Endothelial cell of umbilical vein (primary cell): ENCODE results near the gene CYB561A3. TPM values are rescaled to one million over a fixed set of nuclear protein-coding genes. Genes with fewer than 3 reads are reported as not detected.

Experiments used
- BruUV-seq: library from RNA; stranded (reverse); fragments of 400-500 nt; replicated peaks from 2 replicates; lab custom pipeline; 2021; lab: Mats Ljungman, UMichigan
- CTCF ChIA-PET: fragments of 300-600, 350-600 bp; sonication (Branson Sonifier 250); formaldehyde crosslinking; loops from one replicate; lab custom pipeline; 2021; ENCODE audit warnings: antibody characterized with exemption, inconsistent platforms; lab: Charles Lee
- POLR2A ChIA-PET: fragments of 300-600, 350-600 bp; sonication (Branson Sonifier 250); formaldehyde crosslinking; loops from one replicate; lab custom pipeline; 2021; ENCODE audit warnings: antibody characterized with exemption, inconsistent platforms; lab: Charles Lee
- DNase-seq: peaks from one replicate; pipeline ENCODE4 v3.0.0-alpha.2; 2011; ENCODE audit warnings: low read depth, low spot score
- FAIRE-seq: peaks from 2 replicates; lab custom pipeline; 2011; peaks lifted over from hg19 to GRCh38; lab: Jason Lieb, UNC
- H2AFZ ChIP-seq: 2 replicates; pipeline ENCODE4 v1.6.0; 2012; ENCODE audit warnings: low read depth, low read length, control low read depth, inconsistent platforms
- H3K27ac ChIP-seq: 2 replicates; pipeline ENCODE4 v1.5.1; 2011; ENCODE audit warnings: low read depth, mild to moderate bottlenecking, control low read depth, low read length, moderate library complexity; ENCODE audit not compliant: insufficient read depth
- H3K27me3 ChIP-seq, 2 experiments: 2 replicates each; pipeline versions ENCODE4 v1.6.0 to v1.6.1; 2011; ENCODE audit warnings: low read length in 2 of 2, mixed read lengths in 1 of 2; ENCODE audit not compliant: control insufficient read depth in 2 of 2, insufficient read depth in 2 of 2
- H3K36me3 ChIP-seq, 2 experiments: 2 replicates in 1 of 2; 3 replicates in 1 of 2; pipeline ENCODE4 v1.5.1; 2011; ENCODE audit warnings: low read length in 2 of 2, mild to moderate bottlenecking in 1 of 2, moderate library complexity in 1 of 2; ENCODE audit not compliant: control insufficient read depth in 2 of 2, insufficient read depth in 2 of 2; ENCODE audit errors: extremely low read depth in 1 of 2
- H3K4me1 ChIP-seq: 3 replicates; pipeline ENCODE4 v1.5.1; 2011; ENCODE audit warnings: mild to moderate bottlenecking, low read length; ENCODE audit not compliant: control insufficient read depth, insufficient read depth; ENCODE audit errors: extremely low read depth
- H3K4me2 ChIP-seq: 2 replicates; pipeline ENCODE4 v1.6.1; 2011; ENCODE audit warnings: low read length, control low read depth, mixed read lengths; ENCODE audit not compliant: insufficient read depth
- H3K4me3 ChIP-seq, 3 experiments: fragments of 200-600 bp in 1 of 3; sonication (generic), shearing (Covaris generic) in 1 of 3; replicated peaks in 1 of 3; 2 replicates each; pipeline ENCODE4 v1.5.1; 2011 to 2016; ENCODE audit warnings: control low read depth in 3 of 3, low read length in 3 of 3, mild to moderate bottlenecking in 2 of 3, inconsistent platforms in 1 of 3, low read depth in 1 of 3, moderate library complexity in 1 of 3; ENCODE audit not compliant: insufficient read depth in 1 of 3
- H3K79me2 ChIP-seq: 2 replicates; pipeline ENCODE4 v1.6.0; 2012; ENCODE audit warnings: low read length, inconsistent platforms; ENCODE audit not compliant: control insufficient read depth, insufficient read depth
- H3K9ac ChIP-seq: replicated peaks from 2 replicates; pipeline ENCODE3; 2011; ENCODE audit warnings: low read length, control low read depth; ENCODE audit not compliant: insufficient read depth; ENCODE audit errors: extremely low read depth
- H3K9me1 ChIP-seq: replicated peaks from 3 replicates; pipeline ENCODE4 v1.6.0; 2011; ENCODE audit warnings: mild to moderate bottlenecking, low read length; ENCODE audit not compliant: control insufficient read depth, insufficient read depth; ENCODE audit errors: extremely low read depth
- H3K9me3 ChIP-seq: replicated peaks from 2 replicates; pipeline ENCODE4 v1.5.1; 2012; ENCODE audit warnings: low read length, inconsistent platforms; ENCODE audit not compliant: control insufficient read depth, insufficient read depth
- H4K20me1 ChIP-seq: replicated peaks from 2 replicates; pipeline ENCODE3; 2011; ENCODE audit warnings: mild to moderate bottlenecking, low read length; ENCODE audit not compliant: control insufficient read depth, insufficient read depth; ENCODE audit errors: extremely low read depth
- GATA2 ChIP-seq: IDR thresholded peaks from 2 replicates; pipeline ENCODE4 v1.7.0; 2011; ENCODE audit warnings: low read depth, mild to moderate bottlenecking, moderate library complexity, mixed read lengths, low read length; ENCODE audit not compliant: insufficient read length, insufficient read depth
- JUN ChIP-seq: IDR thresholded peaks from 2 replicates; pipeline ENCODE4 v1.6.1; 2011; ENCODE audit warnings: borderline replicate concordance, low read depth; ENCODE audit not compliant: insufficient read length, insufficient read depth
- dilution Hi-C: fragments of 300-500 bp; cut with MboI; formaldehyde crosslinking; loops from one replicate; pipeline ENCODE4 v1.15.0; 2019; ENCODE audit warnings: low sequenced_read_pairs; ENCODE audit not compliant: extremely low pct_ligation_motif_present
- intact Hi-C: fragments of 100-400 bp; cut with micrococcal nuclease; formaldehyde crosslinking; loops from one replicate; pipeline ENCODE4 v1.10.0; 2022
- polyA plus RNA-seq, 4 experiments: library from polyadenylated mRNA; depleted of rRNA in 3 of 4; stranded (reverse) in 3 of 4; unstranded in 1 of 4; fragments of >200 nt; gene quantifications; 2 replicates each; pipeline versions ENCODE4 v1.2.1 to v1.2.3, GENCODE V29; 2011 to 2012; ENCODE audit warnings: missing spikeins in 1 of 4
- total RNA-seq: library from RNA; stranded (reverse); gene quantifications from 2 replicates; pipeline ENCODE4 v1.2.3, GENCODE V29; 2021
- TF ChIP-seq, protein P1 (sequence below), 2 donors: IDR thresholded peaks; 1 replicate in 1 of 2; 2 replicates in 1 of 2; pipeline ENCODE4 v1.5.1; 2011; ENCODE audit warnings: low read length in 2 of 2, mild to moderate bottlenecking in 2 of 2, moderate library complexity in 2 of 2, control low read depth in 1 of 2, inconsistent platforms in 1 of 2, low read depth in 1 of 2; ENCODE audit not compliant: insufficient read depth in 1 of 2; ENCODE audit errors: extremely low read depth in 1 of 2

The CYB561A3 gene
- total and polyA plus RNA-seq, 2 donors (not counting 3 experiments of a cell fraction or from before 2014, with no cell fraction given): 41.6 to 103 TPM

DNA sequence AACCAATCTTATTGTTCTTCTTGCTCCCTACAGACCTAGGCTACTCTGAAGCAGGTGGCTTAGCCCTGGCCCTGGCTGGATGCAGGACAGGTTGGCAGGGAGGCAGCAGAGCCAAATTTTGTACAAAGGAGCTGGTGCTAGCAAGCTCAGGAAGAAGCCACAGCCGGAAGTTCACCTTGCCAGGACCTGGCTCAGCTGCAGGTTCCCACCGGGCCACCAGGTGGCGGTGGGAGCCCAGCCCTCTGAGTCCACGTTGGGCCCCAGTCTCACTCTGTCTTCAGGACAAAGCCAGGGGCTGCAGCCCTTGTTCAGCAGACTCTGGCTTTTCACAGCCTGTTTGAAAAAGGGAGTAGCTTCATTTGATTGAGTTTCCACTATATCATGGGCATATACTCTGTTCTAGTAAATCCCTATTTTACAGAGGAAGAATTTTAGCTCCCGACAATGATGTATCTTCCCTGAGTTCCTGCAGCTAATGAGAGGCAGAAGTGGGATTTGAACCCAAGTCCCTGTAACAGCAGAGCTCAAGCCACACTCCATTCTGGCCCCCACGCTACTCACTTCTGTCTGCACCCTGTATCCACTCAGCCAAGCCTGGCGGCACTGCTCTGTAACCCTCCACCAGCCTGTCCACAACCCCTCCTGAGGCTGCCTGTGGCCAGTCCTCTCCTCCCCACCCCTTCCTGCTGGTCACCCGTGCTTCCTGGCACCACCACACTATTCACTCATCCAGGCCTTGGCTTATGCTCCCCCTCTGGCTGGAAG lies 25.3 kb downstream of the CYB561A3 start:
- ChIA-PET POLR2A (interaction anchor here (1.2 to 1.7 kb wide), 2 partner anchors 26 to 49 kb away, joined by 6 to 11 read pairs; partner anchors contain the start of genes CYB561A3 and TMEM138), CTCF (interaction anchor here (0.6 to 8.0 kb wide), 23 partner anchors 9 to 297 kb away, joined by 3 to 345 read pairs (median 9); partner anchors contain the start of genes CYB561A3, TMEM138 and TMEM216)
- TF ChIP-seq, protein P1, sequence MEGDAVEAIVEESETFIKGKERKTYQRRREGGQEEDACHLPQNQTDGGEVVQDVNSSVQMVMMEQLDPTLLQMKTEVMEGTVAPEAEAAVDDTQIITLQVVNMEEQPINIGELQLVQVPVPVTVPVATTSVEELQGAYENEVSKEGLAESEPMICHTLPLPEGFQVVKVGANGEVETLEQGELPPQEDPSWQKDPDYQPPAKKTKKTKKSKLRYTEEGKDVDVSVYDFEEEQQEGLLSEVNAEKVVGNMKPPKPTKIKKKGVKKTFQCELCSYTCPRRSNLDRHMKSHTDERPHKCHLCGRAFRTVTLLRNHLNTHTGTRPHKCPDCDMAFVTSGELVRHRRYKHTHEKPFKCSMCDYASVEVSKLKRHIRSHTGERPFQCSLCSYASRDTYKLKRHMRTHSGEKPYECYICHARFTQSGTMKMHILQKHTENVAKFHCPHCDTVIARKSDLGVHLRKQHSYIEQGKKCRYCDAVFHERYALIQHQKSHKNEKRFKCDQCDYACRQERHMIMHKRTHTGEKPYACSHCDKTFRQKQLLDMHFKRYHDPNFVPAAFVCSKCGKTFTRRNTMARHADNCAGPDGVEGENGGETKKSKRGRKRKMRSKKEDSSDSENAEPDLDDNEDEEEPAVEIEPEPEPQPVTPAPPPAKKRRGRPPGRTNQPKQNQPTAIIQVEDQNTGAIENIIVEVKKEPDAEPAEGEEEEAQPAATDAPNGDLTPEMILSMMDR (IDR thresholded peaks at IDR 0.05; ENCODE audit: extremely low read depth in 1 of 2, insufficient read depth in 1 of 2, low read depth in 1 of 2, low read length in 2 of 2): peak; percentile 94 to 99
- TF ChIP-seq GATA2: no peak
- Histone ChIP-seq H3K27me3 (no peaks in the 10 kb centered on the region), H3K4me3 (no peak overlapping the region), H3K9me1 (no peaks in the 10 kb centered on the region), H3K27ac (no peak overlapping the region), H4K20me1 (no peaks in the 10 kb centered on the region), H3K79me2 (peaks cover 16% of the 10 kb centered on the region), H3K36me3 (peaks cover 0 to 2% of the 10 kb centered on the region in 2 experiments), H3K9ac (no peak overlapping the region), H2AFZ (peak overlapping the region; percentile 46), H3K4me2 (no peak overlapping the region), H3K4me1 (peaks cover 9% of the 10 kb centered on the region), H3K9me3 (no peaks in the 10 kb centered on the region)
- intact Hi-C loops: loop anchor here (1.0 to 10.0 kb wide), 3 partner anchors 49 to 82 kb away; partner anchors contain the start of gene TMEM216
- dilution Hi-C loops: no loop called here
- DNase-seq (peak; percentile 76), FAIRE-seq (peak; percentile 89)
- no TSS peak for BruUV-seq

DNA sequence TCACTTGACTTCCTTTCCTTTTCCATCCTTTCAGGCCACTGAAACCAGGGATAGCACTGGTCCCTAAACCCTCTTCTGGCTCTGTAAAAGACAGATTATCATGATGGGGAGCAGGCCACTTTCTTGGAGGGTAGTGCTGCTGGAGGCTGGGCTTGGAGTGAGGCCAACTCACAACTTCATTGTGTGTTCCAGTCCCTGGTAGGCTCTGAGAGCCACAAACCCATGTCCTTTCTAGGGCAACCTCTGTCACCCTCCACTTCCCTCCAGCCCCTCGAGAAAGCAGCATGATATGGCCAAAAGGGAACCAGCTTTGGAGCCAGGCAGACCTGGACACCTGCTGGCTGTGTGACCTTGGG lies 26.3 kb downstream of the CYB561A3 start:
- no peaks in the 10 kb centered on the region for H3K27me3 ChIP-seq
- FAIRE-seq: no peak
- H3K4me1 ChIP-seq: peaks cover 10% of the 10 kb centered on the region
- no peak overlapping the region for H3K9ac ChIP-seq
- H3K9me1 ChIP-seq: no peaks in the 10 kb centered on the region
- H3K4me3 ChIP-seq: no peak overlapping the region
- H3K4me2 ChIP-seq: no peak overlapping the region
- no peak overlapping the region for H2AFZ ChIP-seq
- peaks cover 0 to 2% of the 10 kb centered on the region in 2 experiments for H3K36me3 ChIP-seq
- BruUV-seq: no TSS peak
- ChIA-PET CTCF (interaction anchor here (1.2 to 8.0 kb wide), 9 partner anchors 23 to 111 kb away, joined by 3 to 345 read pairs (median 9); partner anchors contain the start of genes CYB561A3 and TMEM138), POLR2A (interaction anchor here (1.7 to 2.6 kb wide), 2 partner anchors 26 to 27 kb away, joined by 8 to 11 read pairs; partner anchors contain the start of genes CYB561A3 and TMEM138)
- intact Hi-C loops (loop anchor here (10.0 kb wide), 1 partner anchor 81 kb away; no protein-coding TSS in a partner anchor), dilution Hi-C loops (no loop called here)
- no peaks in the 10 kb centered on the region for H4K20me1 ChIP-seq
- H3K9me3 ChIP-seq: no peaks in the 10 kb centered on the region
- no peak for DNase-seq
- H3K79me2 ChIP-seq: peaks cover 25% of the 10 kb centered on the region
- H3K27ac ChIP-seq: no peak overlapping the region
- no peak for TF ChIP-seq JUN
